Suprapubic skin (tissue), 4 donors: ENCODE data around the gene PIK3R5. TPM values are rescaled to one million over a fixed set of nuclear protein-coding genes. Genes with fewer than 3 reads are reported as not detected.
A peak's percentile ranks its signal among the peaks of the same experiment; 100 is the strongest.

ENCODE experiments used
- DNase-seq, 2 donors: peaks; one replicate each; pipeline ENCODE4 v3.0.0-alpha.2; 2019; ENCODE audit warnings: low spot score in 2 of 2
- H3K27ac ChIP-seq: fragments of 200-600 bp; sonication (generic); one replicate; pipeline ENCODE4 v1.5.1; 2019
- H3K27me3 ChIP-seq: fragments of 200-600 bp; sonication (generic); one replicate; pipeline ENCODE4 v1.5.1; 2019
- H3K36me3 ChIP-seq: fragments of 200-600 bp; sonication (generic); one replicate; pipeline ENCODE4 v1.5.1; 2019
- H3K4me1 ChIP-seq: fragments of 200-600 bp; sonication (generic); one replicate; pipeline ENCODE4 v1.5.1; 2019
- H3K4me3 ChIP-seq: fragments of 200-600 bp; sonication (generic); one replicate; pipeline ENCODE4 v1.5.1; 2019; ENCODE audit warnings: mild to moderate bottlenecking
- H3K9me3 ChIP-seq: fragments of 200-600 bp; sonication (generic); one replicate; pipeline ENCODE4 v1.5.1; 2019
- EP300 ChIP-seq: sonication (generic); formaldehyde crosslinking; IDR thresholded peaks from one replicate; pipeline ENCODE4 v1.6.1; 2017; ENCODE audit warnings: antibody characterized with exemption
- POLR2A ChIP-seq, 2 donors: fragments of 450-650 bp; IDR thresholded peaks; one replicate each; pipeline ENCODE4 v1.6.1; 2017; ENCODE audit warnings: antibody characterized with exemption in 2 of 2, mild to moderate bottlenecking in 2 of 2, moderate library complexity in 2 of 2
- POLR2AphosphoS5 ChIP-seq, 3 donors: sonication (generic); formaldehyde crosslinking; IDR thresholded peaks; one replicate each; pipeline ENCODE4 v1.6.1; 2017; ENCODE audit warnings: antibody characterized with exemption in 3 of 3
- WGBS: methylation state at CpG from one replicate; pipeline ENCODE4 v1.1.5; 2018; 5-methylcytosine and 5-hydroxymethylcytosine counted together
- total RNA-seq, 4 donors: library from RNA; depleted of rRNA; stranded (reverse); fragments of >200 nt; gene quantifications; one replicate each; pipeline ENCODE4 v1.1.0, GENCODE V29; 2016
- TF ChIP-seq, protein P1 (sequence below), 2 donors: fragments of 200-600 bp in 1 of 2; fragments of 450-650 bp in 1 of 2; sonication (generic) in 1 of 2; IDR thresholded peaks; one replicate each; pipeline ENCODE4 v1.5.1; 2016 to 2019; ENCODE audit warnings: antibody characterized with exemption in 2 of 2, mild to moderate bottlenecking in 1 of 2, moderate library complexity in 1 of 2

Gene PIK3R5
- total RNA-seq, 4 donors from 2014 or later: 3.6 to 13.5 (median 5.0) TPM

DNA sequence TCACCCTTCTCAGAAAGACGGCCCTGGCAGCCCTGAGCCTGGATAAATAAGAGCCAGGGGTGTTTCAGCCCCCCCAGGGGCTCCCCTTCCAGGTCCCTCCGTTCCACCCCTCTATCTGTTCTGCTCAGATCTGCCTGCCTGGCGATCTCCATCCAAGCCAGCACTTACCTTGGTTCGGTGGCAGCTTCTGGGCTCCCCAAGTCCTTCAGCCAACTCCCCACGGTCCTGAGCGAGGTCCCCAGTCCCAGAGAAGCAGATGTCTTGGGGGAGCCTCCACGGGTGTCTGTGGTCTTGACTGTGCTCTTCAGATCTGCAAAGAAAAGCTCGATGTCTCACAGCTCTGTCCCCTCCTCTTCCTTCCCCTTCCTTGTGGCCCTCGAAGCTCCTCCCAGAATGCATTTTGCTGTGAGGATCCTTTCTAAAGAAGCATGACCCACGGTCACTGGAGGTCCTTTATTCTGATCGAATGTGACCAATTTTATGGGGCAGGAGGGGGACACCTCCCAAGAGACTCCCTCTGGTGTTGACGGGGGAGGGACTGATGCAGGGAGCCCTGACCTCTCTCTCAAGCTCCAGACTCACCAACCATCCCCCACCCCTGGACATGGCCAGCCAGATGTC lies 98.0 kb downstream of the PIK3R5 start, which contains the start of gene PIK3R6:
PIK3R6 (minus strand) TSS at position 314 of the 621 bp plus-strand sequence. CDS start 17,880 bp downstream, outside the sequence.
- H3K27me3 ChIP-seq: peaks cover 6% of the 10 kb centered on the region
- no peaks in the 10 kb centered on the region for H3K36me3 ChIP-seq
- H3K4me1 ChIP-seq: no peaks in the 10 kb centered on the region
- 68% methylated on average over 10 of the region's 12 CpGs for WGBS
- TF ChIP-seq EP300 (no peak), POLR2AphosphoS5 (IDR thresholded peaks at IDR 0.05) (no peak), POLR2A (IDR thresholded peaks at IDR 0.05) (no peak)
- TF ChIP-seq, protein P1, sequence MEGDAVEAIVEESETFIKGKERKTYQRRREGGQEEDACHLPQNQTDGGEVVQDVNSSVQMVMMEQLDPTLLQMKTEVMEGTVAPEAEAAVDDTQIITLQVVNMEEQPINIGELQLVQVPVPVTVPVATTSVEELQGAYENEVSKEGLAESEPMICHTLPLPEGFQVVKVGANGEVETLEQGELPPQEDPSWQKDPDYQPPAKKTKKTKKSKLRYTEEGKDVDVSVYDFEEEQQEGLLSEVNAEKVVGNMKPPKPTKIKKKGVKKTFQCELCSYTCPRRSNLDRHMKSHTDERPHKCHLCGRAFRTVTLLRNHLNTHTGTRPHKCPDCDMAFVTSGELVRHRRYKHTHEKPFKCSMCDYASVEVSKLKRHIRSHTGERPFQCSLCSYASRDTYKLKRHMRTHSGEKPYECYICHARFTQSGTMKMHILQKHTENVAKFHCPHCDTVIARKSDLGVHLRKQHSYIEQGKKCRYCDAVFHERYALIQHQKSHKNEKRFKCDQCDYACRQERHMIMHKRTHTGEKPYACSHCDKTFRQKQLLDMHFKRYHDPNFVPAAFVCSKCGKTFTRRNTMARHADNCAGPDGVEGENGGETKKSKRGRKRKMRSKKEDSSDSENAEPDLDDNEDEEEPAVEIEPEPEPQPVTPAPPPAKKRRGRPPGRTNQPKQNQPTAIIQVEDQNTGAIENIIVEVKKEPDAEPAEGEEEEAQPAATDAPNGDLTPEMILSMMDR (IDR thresholded peaks at IDR 0.05): no peak
- no peak within 1 kb of the TSS for H3K27ac ChIP-seq
- H3K9me3 ChIP-seq: no peaks in the 10 kb centered on the region
- peak in 1 of 2 donors; percentile 60 for DNase-seq
- H3K4me3 ChIP-seq: no peak within 1 kb of the TSS

DNA sequence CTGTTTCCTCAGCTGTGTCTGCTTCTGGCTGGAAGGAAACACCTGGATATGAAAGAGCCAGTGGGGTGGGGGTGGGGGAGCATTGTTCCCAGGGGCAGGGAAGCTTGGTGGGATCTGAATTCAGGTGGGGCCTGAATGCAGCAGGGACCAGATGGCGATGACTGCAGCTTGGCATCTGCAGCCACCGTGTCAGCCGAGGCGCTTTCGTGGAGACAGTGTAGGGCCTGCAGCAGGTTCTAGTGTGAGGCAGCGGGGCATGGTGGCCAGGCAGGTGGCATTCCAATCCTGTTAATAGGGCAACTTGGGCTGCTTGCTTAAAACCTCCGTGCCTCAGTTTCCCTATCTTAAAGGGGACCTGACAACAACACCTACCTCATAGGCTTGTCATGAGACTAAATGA lies 99.7 kb downstream of the PIK3R5 start:
- Histone ChIP-seq H3K27ac (no peak overlapping the region), H3K27me3 (peaks cover 4% of the 10 kb centered on the region), H3K4me1 (no peaks in the 10 kb centered on the region), H3K4me3 (peak overlapping the region; percentile 9), H3K9me3 (no peaks in the 10 kb centered on the region), H3K36me3 (no peaks in the 10 kb centered on the region)
- 78% methylated on average over 7 of the region's 7 CpGs for WGBS
- no peak for DNase-seq
- TF ChIP-seq, protein P1 (IDR thresholded peaks at IDR 0.05): no peak
- no peak for TF ChIP-seq POLR2A (IDR thresholded peaks at IDR 0.05)
- no peak for TF ChIP-seq EP300
- TF ChIP-seq POLR2AphosphoS5 (IDR thresholded peaks at IDR 0.05): no peak

DNA sequence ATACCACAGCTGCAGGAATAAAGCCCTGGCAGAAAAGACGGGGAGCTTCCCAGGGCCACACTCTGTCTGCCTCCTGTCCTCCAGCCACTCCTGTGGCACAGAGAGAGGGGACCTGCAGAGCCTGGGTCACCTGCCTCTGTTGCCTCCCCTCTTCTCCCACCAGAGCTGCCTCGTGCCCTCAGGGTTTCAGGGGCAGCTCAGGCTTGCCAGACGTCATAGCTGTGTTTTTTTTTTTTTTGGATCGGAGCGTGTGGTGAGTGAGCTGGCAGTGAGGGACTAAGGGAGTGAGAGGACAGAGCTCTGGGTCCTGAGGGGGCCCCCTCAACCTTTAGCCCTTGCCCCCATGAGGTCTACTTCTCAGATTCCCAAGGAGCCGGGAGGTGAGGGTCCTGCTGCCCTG lies 100.1 kb downstream of the PIK3R5 start:
- Histone ChIP-seq H3K36me3 (no peaks in the 10 kb centered on the region), H3K4me1 (no peaks in the 10 kb centered on the region), H3K27ac (no peak overlapping the region), H3K27me3 (peaks cover 4% of the 10 kb centered on the region), H3K9me3 (no peaks in the 10 kb centered on the region), H3K4me3 (no peak overlapping the region)
- no peak for TF ChIP-seq EP300
- TF ChIP-seq, protein P1 (IDR thresholded peaks at IDR 0.05): no peak
- TF ChIP-seq POLR2A (IDR thresholded peaks at IDR 0.05): no peak
- TF ChIP-seq POLR2AphosphoS5 (IDR thresholded peaks at IDR 0.05): no peak
- no peak for DNase-seq
- 32% methylated on average over 5 of the region's 6 CpGs for WGBS

DNA sequence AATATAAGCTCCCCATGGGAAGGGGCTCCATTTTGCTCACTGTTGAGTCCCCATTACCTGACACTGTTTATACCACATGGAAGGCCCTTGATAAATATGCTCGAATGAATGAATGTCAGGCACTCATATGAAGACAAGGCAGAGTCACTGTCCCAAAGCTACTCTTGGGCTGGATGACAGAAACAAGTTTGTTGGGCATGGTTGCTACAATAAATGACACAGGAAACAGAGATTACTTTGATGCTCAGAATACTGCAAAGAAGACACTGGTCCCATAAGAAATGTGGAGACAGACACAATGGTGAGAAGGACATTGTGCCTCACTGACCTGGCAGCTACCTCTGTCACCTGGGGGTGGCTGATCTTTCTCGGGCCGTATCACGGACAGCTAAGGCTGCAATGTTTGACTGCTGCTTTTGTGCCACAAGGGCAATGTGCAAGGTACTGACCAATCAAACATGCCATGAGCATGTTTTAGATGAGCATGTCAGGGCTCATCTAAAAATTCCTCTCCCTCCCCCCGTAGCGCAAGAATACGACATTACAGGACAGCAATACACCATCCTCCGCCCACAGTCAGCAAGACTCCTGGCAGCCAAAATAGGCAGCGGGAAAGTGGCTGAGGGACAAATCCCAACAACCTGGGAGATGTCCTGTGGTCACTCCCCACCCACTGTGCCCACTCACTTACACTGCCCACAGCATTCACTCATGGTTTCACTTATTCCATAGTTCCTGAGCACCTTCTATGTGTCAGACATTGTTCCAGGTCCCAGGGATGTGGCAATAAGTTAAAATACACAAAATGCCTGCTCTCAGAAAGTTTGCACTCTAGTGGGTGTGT lies 103.1 kb downstream of the PIK3R5 start:
- TF ChIP-seq EP300: no peak
- no peak for TF ChIP-seq POLR2AphosphoS5 (IDR thresholded peaks at IDR 0.05)
- TF ChIP-seq, protein P1 (IDR thresholded peaks at IDR 0.05): no peak
- no peak for TF ChIP-seq POLR2A (IDR thresholded peaks at IDR 0.05)
- no peak for DNase-seq
- Histone ChIP-seq H3K4me3 (no peak overlapping the region), H3K36me3 (no peaks in the 10 kb centered on the region), H3K27ac (no peak overlapping the region), H3K27me3 (peaks cover 3% of the 10 kb centered on the region), H3K4me1 (no peaks in the 10 kb centered on the region), H3K9me3 (no peaks in the 10 kb centered on the region)
- WGBS: 55% methylated on average over 9 of the region's 9 CpGs
